HUES64 (cell line): Measurements from ENCODE around the gene CAMKMT.

Source experiments
- H3K27ac ChIP-seq: 2 replicates; pipeline ENCODE4 v1.7.0; 2013; ENCODE audit warnings: low read depth, low read length, inconsistent platforms
- H3K27me3 ChIP-seq: 2 replicates; pipeline ENCODE4 v1.6.1; 2013; ENCODE audit warnings: mild to moderate bottlenecking, low read length; ENCODE audit not compliant: insufficient read depth
- H3K36me3 ChIP-seq: 2 replicates; pipeline ENCODE4 v1.6.1; 2013; ENCODE audit warnings: mild to moderate bottlenecking, low read length; ENCODE audit not compliant: insufficient read depth
- H3K4me1 ChIP-seq: 2 replicates; pipeline ENCODE4 v1.6.1; 2013; ENCODE audit warnings: mild to moderate bottlenecking, low read length, moderate library complexity; ENCODE audit not compliant: insufficient read depth
- H3K4me3 ChIP-seq: 2 replicates; pipeline ENCODE4 v1.5.1; 2013; ENCODE audit warnings: mild to moderate bottlenecking, low read length, moderate library complexity
- H3K9ac ChIP-seq: 2 replicates; pipeline ENCODE4 v1.6.1; 2013; ENCODE audit warnings: mild to moderate bottlenecking, low read depth, low read length
- H3K9me3 ChIP-seq: 2 replicates; pipeline ENCODE4 v1.6.1; 2013; ENCODE audit warnings: low read depth, low read length; ENCODE audit not compliant: insufficient read depth
- WGBS: fragments of 150-250, 120-280 bp; methylation state at CpG from one replicate; pipeline ENCODE4 v1.1.7; 2013; ENCODE audit warnings: missing lambda C conversion rate; 5-methylcytosine and 5-hydroxymethylcytosine counted together

CAMKMT gene

DNA sequence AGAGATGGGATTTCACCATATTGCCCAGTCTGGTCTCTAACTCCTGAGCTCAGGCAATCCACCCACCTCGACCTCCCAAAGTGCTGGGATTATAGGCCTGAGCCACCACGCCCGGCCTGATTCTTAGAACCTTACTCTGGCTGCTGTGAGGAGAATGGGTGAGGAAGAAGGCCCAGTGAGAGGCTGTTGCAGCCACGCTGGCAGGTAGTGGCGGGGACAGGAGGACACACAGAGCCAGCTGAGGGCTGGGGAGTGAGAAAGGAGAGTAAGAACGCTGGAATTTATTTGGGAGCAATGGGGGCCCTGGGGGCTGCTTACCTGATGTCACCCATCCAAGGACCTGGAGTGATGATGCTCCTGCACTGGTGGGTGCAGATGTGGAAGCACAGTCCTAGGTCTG is 425.9 kb downstream of the CAMKMT start:
- Histone ChIP-seq H3K9ac (no peak overlapping the region), H3K36me3 (no peaks in the 10 kb centered on the region), H3K4me3 (no peak overlapping the region), H3K27me3 (peaks cover 7% of the 10 kb centered on the region), H3K27ac (no peak overlapping the region), H3K9me3 (0 out of 2 replicates have a peak, but pooled peaks cover 3% of the 10 kb centered on the region), H3K4me1 (peaks cover 21% of the 10 kb centered on the region)
- 86% methylated on average over 6 of the region's 6 CpGs for WGBS

- no peaks in the 10 kb centered on the region for H3K36me3 ChIP-seq
- 55% methylated on average over 4 of the region's 5 CpGs for WGBS
Measured at GRCh38 chr2:44789446-44789845, 427.7 kb downstream of the CAMKMT start.

DNA sequence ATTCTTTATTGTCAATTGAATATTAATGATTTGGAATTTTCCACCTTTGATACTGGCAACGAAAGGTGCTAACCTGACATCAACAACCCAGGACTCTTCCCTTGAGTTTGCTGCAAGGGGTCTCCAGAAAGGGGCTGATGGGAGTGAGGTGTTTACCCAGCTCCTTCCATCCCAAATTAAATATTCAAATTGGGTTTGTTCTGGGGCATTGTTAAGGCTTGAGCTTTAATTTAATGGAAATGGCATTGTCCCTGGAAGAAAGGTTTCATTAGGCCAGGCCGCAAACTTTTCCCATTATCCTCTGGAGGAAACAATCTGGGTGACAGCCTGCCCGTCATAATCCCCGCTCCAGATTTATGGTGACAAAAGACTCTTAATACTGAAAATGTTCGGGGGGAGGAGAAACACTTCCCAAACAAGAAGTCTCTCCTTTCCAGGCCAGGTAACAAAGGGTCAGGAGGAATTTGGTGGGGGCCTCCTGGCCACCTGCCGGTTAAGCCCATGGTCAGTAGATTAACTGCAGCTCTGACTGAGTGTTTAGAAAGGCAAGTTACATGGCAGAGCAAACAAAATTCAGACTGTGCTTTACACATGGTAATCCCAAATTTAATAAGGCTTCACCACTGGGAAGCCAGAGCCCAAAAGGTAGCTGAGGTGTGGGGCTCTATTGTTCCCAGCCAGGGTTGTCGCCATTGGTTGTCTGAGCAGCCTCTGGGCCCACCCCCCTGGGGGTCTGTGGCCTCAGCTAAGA is 428.4 kb downstream of the CAMKMT start:
- peak overlapping the region; percentile 10; the same call in 1 of the 2 replicates for H3K4me3 ChIP-seq
- H3K4me1 ChIP-seq = peaks cover 21% of the 10 kb centered on the region
- H3K36me3 ChIP-seq = no peaks in the 10 kb centered on the region
- H3K27me3 ChIP-seq = peaks cover 7% of the 10 kb centered on the region
- H3K9me3 ChIP-seq = 0 out of 2 replicates have a peak, but pooled peaks cover 3% of the 10 kb centered on the region
- H3K9ac ChIP-seq = peak overlapping the region; percentile 48
- WGBS = 20% methylated on average over 7 of the region's 7 CpGs
- H3K27ac ChIP-seq = peak overlapping the region; percentile 98

More at GRCh38 chr2:44789446-44789845, 427.7 kb downstream of the CAMKMT start:
- peaks cover 7% of the 10 kb centered on the region for H3K27me3 ChIP-seq
- no peak overlapping the region for H3K4me3 ChIP-seq
- peak overlapping the region; percentile 98 for H3K27ac ChIP-seq
- H3K4me1 ChIP-seq = peaks cover 21% of the 10 kb centered on the region
- H3K9ac ChIP-seq = no peak overlapping the region
- 0 out of 2 replicates have a peak, but pooled peaks cover 3% of the 10 kb centered on the region for H3K9me3 ChIP-seq

GRCh38 chr2:44793322-44793870 is 431.6 kb downstream of the CAMKMT start:
- no peaks in the 10 kb centered on the region for H3K36me3 ChIP-seq
- no peak overlapping the region for H3K27ac ChIP-seq
- no peak overlapping the region for H3K4me3 ChIP-seq
- H3K27me3 ChIP-seq = peaks cover 21% of the 10 kb centered on the region
- no peak overlapping the region for H3K9ac ChIP-seq
- peaks cover 24% of the 10 kb centered on the region for H3K4me1 ChIP-seq
- H3K9me3 ChIP-seq = 0 out of 2 replicates have a peak, but pooled peaks cover 3% of the 10 kb centered on the region

DNA sequence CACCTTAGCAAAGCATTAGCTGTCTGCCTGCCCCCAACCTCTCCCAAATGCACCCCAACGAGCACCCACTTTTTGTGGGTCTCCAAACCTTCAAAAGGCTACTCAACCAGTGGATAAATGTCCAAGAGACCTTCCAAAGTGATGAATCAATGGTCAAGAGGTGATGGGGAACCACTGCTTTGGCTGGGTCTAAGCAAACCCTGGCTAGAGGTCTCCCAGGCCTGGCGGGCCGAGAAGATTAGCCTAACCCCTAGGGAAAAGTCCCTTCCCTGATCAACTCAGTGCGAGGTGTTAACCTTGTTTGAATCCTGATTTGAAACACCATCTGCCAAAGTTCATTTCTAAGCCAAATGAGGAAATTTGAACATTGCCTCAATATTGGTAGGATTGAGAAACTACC is 435.0 kb downstream of the CAMKMT start:
- no peaks in the 10 kb centered on the region for H3K36me3 ChIP-seq
- peaks cover 48% of the 10 kb centered on the region for H3K27me3 ChIP-seq
- H3K27ac ChIP-seq = no peak overlapping the region
- H3K4me1 ChIP-seq = peaks cover 23% of the 10 kb centered on the region
- no peaks in the 10 kb centered on the region for H3K9me3 ChIP-seq
- no peak overlapping the region for H3K9ac ChIP-seq
- WGBS = 92% methylated on average over 4 of the region's 4 CpGs
- no peak overlapping the region for H3K4me3 ChIP-seq

- peaks cover 60% of the 10 kb centered on the region for H3K27me3 ChIP-seq
- 87% methylated on average over 6 of the region's 6 CpGs for WGBS
Measured at GRCh38 chr2:44798139-44798659, 436.5 kb downstream of the CAMKMT start.

GRCh38 chr2:44799105-44799504 is 437.4 kb downstream of the CAMKMT start:
- Histone ChIP-seq H3K9me3 (no peaks in the 10 kb centered on the region), H3K4me3 (no peak overlapping the region), H3K4me1 (peaks cover 38% of the 10 kb centered on the region), H3K9ac (no peak overlapping the region), H3K27ac (no peak overlapping the region), H3K36me3 (no peaks in the 10 kb centered on the region), H3K27me3 (peaks cover 69% of the 10 kb centered on the region)
- 91% methylated on average over 2 of the region's 3 CpGs for WGBS

More at GRCh38 chr2:44798139-44798659, 436.5 kb downstream of the CAMKMT start:
- Histone ChIP-seq H3K4me1 (peaks cover 29% of the 10 kb centered on the region), H3K27ac (no peak overlapping the region), H3K4me3 (no peak overlapping the region), H3K36me3 (no peaks in the 10 kb centered on the region), H3K9ac (no peak overlapping the region), H3K9me3 (no peaks in the 10 kb centered on the region)

- H3K36me3 ChIP-seq = no peaks in the 10 kb centered on the region
- 86% methylated on average over 2 of the region's 2 CpGs for WGBS
- no peak overlapping the region for H3K4me3 ChIP-seq
- H3K4me1 ChIP-seq = peaks cover 45% of the 10 kb centered on the region
- no peak overlapping the region for H3K27ac ChIP-seq
- H3K27me3 ChIP-seq = peaks cover 76% of the 10 kb centered on the region
- H3K9me3 ChIP-seq = no peaks in the 10 kb centered on the region
- no peak overlapping the region for H3K9ac ChIP-seq
Measured at GRCh38 chr2:44799754-44800153, 438.0 kb downstream of the CAMKMT start.

DNA sequence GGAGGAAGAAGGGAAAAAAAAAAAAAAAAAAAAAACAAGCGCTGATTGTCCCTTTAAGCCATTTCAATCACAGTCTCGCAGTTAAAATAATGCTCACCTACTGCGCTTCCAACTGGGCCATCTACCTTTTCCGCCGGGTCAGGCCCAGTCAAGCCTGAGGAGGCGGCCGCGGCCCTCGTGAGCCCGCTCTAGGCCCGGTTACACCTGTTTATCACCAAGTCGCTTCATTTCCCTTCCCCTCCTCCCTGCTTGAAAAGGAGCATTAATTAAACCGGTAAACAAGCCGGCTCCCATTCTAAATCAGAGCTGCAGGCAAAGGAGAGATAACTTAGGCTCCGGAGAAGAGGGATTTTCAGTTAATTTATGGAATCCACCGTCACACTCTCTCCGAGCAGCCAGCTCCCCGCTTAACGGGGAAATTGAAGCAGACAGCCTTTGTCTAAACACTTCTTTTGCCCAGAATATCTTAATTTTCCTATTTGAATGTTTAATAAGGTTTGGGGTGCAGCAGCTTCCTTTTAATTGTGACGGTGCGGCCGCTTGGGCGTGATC is 439.6 kb downstream of the CAMKMT start:
- H3K36me3 ChIP-seq = no peaks in the 10 kb centered on the region
- peaks cover 61% of the 10 kb centered on the region for H3K4me1 ChIP-seq
- H3K9me3 ChIP-seq = no peaks in the 10 kb centered on the region
- peaks cover 92% of the 10 kb centered on the region for H3K27me3 ChIP-seq
- H3K27ac ChIP-seq = peak overlapping the region; percentile 91
- 1% methylated on average over 22 of the region's 23 CpGs for WGBS
- peak overlapping the region; percentile 59 for H3K9ac ChIP-seq
- H3K4me3 ChIP-seq = peak overlapping the region; percentile 53

DNA sequence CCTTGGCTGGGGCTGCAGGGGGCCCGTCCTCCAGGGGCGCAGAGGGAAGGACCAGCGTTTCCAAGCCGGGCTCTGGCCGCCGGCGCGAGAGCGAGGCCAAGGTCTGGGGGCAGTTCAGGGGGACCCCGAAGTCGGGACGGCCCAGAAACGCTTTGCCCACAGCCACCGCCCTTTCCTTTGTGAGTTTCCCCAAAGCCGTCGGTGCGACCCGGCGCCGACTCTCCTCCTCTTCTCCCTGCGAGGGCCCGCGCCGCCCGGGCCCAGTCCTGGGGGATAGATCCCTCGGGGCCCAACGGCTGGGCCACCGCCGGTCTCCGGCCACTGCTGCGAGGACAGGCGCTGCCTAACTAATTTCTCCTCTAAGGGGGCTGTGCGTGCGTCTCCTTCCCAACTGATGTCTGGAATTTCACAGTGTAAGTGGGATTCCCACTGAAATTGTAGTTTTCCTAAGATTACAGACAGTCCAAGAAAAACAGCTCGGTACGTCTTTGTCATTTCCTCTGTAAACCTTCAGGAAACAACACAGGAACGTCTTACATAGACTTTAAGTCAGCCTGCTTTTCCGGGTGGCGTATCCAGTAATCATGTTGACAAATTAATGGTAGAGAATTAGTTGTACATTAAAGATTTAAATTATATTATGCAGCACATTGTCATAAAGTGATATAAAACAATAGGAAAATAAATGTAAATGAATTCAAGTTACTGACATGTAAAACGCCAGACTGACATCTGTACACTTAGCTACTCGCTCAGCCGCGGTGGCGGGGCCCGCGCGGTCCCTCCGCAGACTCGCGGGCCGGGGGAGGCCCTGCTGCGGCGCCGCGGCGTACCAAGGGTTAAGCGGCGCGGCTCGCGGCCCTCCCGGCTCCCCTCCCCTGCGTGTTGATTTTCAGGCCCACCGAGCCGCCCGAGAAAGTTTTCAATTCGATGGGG is 440.4 kb downstream of the CAMKMT start:
- Histone ChIP-seq H3K4me1 (peaks cover 68% of the 10 kb centered on the region), H3K27ac (peak overlapping the region; percentile 91), H3K36me3 (no peaks in the 10 kb centered on the region), H3K27me3 (peaks cover 94% of the 10 kb centered on the region), H3K9me3 (no peaks in the 10 kb centered on the region), H3K4me3 (peak overlapping the region; percentile 53), H3K9ac (peak overlapping the region; percentile 59)
- under 1% methylated on average over 65 of the region's 67 CpGs for WGBS
